Fibroblast of skin of right biceps (primary cell): ENCODE results near the gene TMEM258.

Experiments
- DNase-seq: peaks from one replicate; pipeline ENCODE4 v3.0.0-alpha.2; 2013

Gene TMEM258

GRCh38 chr11:61774411-61774810, 18.0 kb downstream of the TMEM258 start:
- no peak for DNase-seq

DNA sequence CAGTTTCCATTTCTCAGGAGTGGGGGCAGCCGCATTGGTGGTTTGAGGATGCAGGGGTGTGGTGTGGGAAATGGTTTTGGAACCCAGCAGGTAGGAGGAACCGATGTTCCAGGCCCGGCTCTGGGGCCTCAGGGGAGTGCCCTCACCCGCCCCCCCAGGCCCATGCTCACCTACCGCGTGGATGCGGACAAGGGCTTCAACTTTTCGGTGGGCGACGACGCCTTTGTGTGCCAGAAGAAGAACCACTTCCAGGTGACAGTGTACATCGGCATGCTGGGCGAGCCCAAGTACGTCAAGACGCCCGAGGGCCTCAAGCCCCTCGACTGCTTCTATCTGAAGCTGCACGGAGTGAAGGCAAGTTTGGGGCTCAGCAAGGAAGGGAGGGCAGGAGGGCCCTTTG, 18.6 kb downstream of the TMEM258 start:
- no peak for DNase-seq

- DNase-seq: no peak
These were observed 19.0 kb downstream of the TMEM258 start for GRCh38 chr11:61773356-61773755.

DNA sequence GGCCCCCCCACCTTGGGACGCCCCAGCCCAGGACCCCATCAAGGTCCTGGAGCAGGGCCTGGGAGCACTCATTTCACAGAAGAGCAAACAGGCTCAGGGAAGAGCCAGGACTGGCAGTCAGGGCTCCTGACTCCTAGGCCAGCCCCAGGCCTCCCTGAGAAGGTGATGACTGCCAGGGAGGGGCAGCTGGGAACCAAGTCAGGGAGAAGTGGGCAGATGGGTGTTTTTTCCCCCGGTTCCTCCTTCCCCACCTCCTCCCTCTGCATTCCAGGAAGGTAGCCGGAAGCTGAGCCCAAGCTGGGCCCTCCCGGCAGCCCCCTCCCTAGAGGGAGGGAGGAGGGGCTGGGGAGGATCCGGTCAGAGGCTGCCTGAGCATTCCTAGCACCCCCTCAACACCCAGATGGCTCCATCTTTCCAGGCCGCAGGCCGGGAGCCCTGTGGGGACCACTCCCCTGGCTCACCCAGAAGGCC, 20.4 kb downstream of the TMEM258 start:
- no peak for DNase-seq

DNA sequence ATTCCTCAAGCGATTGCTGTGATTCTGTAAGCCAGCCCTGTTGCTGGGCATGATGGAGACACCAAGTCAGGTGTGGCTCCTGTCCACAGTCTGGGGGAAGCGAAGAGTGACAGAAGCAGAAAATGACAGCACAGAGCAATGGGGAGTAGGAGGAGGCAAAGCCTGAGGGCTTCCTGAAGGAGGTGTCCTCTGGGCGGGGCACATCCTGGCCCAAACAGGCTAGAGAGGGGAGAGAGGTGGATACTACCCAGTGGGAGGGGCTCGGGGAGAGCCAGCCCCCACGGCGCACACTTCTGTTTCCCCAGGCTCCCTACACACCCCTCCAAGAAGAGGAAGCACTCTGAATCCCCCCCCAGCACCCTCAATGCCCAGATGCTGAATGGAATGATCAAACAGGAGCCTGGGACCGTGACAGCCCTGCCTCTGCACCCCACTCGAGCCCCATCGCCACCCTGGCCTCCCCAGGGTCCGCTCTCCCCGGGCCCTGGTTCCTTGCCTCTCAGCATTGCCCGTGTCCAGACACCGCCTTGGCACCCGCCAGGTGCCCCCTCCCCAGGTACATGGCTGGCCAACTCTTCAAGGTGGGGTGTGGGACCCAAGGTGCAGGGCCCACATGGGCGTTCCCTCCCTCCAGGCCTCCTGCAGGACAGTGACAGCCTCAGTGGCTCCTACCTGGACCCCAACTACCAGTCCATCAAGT, 21.1 kb downstream of the TMEM258 start:
- no peak for DNase-seq

- no peak for DNase-seq
These were observed 22.3 kb downstream of the TMEM258 start for GRCh38 chr11:61769946-61770683.

GRCh38 chr11:61769169-61769920, 23.1 kb downstream of the TMEM258 start:
- peak; percentile 30 for DNase-seq

DNA sequence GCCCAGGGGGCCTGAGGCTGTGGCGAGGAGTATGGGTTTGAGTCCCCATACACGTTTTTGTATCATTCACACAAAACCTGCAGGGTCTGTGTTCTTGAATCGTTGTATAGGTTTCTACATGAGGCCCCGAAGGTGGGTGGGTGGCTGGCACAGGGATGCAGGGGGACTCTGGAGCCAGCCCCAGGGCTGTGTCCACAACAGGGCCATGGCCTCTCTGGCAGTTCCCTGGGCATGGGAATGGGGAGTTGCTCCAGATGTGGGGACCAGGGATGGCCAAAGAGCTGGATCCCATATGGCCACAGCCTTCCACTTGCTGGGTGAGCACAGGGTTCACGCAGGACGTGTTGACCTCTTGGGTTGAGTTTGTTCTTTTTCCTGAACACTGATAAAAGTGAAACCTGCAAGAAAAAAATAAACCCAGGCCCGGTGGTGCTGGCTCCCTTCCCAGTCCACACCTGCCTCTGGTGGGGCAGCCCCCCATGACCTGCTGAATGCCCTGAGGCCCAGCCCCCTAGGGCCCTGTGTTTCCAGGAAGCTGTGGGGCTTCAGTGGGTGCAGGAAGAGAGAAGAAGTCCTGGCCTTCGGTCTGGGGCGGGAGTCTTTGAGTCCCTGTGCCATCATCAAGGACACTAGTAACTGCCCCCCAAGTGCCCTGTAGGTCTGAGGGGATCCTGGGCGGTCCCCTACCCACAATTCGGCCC, 23.9 kb downstream of the TMEM258 start:
- no peak for DNase-seq

DNA sequence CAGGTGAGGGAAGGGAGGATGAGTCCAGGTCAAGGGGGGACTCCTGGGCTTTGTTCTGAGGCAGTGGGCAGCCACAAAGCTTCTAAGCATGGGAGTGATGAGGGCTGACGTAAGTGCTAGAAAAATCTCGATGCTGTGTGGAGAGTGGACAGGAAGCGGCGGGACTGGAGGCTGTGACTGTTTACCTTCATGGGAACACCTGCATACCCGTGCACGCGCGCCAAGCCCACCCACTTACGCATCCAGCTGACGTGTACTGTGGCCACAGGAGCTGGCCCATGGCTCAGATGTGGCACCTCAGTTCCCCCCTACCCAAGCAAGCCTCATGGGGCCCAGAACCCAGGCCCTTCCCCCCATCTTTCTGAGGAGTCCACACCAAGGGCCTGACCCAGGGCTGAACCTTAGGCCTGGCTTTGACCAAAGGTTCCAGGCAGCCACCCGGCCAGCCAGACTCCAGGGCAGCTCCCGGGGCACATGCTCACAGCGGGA, 26.0 kb downstream of the TMEM258 start:
- DNase-seq: peak; percentile 31

DNA sequence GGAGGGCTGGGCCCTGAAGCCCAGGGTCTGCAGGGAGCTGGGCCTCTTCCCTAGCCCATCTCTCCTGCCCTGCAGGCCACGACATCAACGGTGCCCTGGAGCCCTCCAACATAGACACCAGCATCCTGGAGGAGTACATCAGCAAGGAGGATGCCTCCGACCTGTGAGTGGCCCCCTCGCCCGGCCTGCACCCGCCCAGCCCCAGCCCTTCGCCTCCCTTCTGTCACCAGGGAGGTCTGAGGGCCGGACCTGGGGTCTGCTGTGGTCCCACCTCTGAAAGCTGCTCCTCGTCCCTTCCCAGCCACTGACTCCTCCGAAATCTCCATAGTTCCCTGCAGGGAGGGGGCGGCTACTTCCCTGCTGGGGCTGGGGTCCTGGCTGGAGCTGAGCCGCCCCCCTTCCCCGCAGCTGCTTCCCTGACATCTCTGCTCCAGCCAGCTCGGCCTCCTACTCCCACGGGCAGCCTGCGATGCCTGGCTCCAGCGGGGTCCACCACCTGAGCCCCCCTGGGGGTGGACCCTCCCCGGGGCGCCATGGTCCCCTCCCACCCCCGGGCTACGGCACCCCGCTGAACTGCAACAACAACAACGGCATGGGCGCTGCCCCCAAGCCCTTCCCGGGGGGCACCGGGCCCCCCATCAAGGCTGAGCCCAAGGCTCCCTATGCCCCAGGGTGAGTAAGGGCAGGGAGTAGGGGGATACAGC, 26.7 kb downstream of the TMEM258 start:
- no peak for DNase-seq

DNA sequence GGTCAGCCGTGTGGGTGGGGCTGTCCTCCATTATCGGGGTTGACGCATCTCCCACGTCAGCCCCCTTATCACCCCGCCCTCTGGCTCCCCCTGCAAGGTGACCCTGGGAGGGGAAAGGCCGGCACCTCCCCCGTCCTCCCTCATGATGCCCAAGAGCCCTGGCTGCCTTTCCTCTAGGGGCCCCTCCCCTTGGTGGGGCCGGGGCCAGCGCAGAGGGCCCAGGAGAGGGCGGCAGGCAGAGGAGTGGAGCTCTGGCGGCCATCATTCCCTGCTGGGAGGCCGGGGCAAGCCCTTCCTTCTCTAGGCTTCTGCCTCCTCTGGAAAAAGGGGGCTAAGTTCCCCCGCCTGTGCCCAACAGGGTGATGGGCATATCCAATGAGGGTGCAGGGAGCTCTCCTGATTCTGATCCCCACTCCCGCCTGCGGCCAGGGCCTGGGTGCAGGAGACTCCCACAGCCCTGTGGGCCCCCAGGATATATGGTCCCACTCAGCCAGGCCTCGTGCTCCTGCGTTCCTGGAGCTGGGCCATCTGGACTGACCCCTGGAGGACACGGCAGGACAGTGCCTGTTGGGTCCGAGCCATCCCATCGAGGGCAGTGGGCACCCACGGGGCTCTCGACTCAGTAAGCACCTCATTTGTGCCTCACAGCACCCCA, 27.7 kb downstream of the TMEM258 start:
- DNase-seq: no peak

- no peak for DNase-seq
These were observed 28.3 kb downstream of the TMEM258 start for GRCh38 chr11:61763930-61764605.

DNA sequence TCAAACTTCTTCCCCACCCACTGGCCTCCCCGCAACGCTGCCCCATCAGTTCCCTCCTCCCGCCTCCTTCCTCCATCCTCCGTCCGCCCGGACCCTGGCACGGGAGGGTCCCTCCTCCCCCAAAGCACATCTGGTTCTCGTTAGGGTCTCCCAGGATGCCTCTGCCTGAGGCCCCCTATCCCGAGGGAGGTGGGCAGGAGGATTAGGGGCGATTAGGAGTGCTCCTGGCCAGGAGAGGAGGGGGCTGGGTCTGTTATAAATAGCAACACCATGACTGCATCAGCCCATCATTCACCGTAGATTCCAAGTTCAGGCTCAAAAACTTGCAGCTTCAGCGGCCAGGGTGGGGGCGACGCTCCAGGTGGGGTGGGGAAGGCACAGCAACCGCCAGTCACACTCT, 29.6 kb downstream of the TMEM258 start:
- peak; percentile 49 for DNase-seq

- DNase-seq: no peak
These were observed 30.2 kb downstream of the TMEM258 start for GRCh38 chr11:61762223-61762615.

GRCh38 chr11:61761440-61762222, 30.8 kb downstream of the TMEM258 start:
- no peak for DNase-seq

DNA sequence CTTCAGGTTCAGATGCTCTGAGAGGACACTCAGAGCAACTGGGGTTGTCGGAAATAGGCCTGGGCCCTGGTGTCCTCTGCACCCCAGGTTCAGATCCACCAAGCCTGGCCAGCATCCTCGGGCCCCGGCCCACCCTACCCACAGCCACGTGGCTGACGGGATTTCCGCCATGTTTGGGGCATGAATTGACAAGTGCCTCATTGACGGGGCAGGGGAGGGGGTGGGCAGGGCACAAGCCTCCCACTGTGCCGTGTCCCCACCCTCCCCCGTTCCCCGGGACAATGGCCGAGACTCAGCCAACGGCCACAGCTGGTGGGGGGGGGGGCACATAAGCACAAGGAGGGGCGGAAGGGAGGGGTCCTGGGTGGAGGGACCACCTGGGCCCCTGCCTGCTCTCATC, 31.5 kb downstream of the TMEM258 start:
- DNase-seq: no peak

- DNase-seq: no peak
These were observed 35.1 kb downstream of the TMEM258 start for GRCh38 chr11:61757213-61757862.

GRCh38 chr11:61756452-61757212, 35.8 kb downstream of the TMEM258 start:
- DNase-seq: peak; percentile 81

- DNase-seq: no peak
These were observed 36.3 kb downstream of the TMEM258 start for GRCh38 chr11:61756147-61756451.
